GM12891 (cell line): ENCODE data around the gene REC114.

Source experiments
- POLR2A ChIP-seq: IDR thresholded peaks from 2 replicates; pipeline ENCODE4 v1.6.1; 2011; ENCODE audit warnings: low read depth, low read length, control low read depth
- POLR2AphosphoS5 ChIP-seq: IDR thresholded peaks from 2 replicates; pipeline ENCODE4 v1.6.1; 2011; ENCODE audit warnings: low read depth, low read length, control low read depth
- SPI1 ChIP-seq: IDR thresholded peaks from 2 replicates; pipeline ENCODE4 v1.6.1; 2011; ENCODE audit warnings: low read depth, low read length, control low read depth
- TAF1 ChIP-seq: IDR thresholded peaks from 2 replicates; pipeline ENCODE4 v1.6.1; 2011; ENCODE audit warnings: low read depth, low read length, control low read depth

DNA sequence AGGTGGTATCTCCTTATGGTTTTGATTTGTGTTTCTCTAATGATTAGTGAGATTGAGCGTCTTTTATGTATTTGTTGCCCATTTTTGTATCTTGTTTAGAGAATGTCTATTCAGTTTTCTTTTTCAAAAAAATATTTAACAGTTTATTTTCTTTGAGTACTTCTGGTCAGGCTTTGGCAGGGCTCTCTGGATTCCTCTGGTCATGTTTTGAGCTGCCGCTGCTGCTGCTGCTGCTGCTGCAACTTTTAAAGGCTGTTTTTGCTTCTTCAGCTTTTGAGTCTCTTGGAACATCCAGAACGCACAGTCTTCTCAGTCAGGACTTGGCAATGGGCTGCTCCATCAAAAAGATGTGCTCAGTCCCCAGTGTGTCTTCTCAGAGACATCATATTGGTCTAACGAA is 40.1 kb downstream of the REC114 start:
- TF ChIP-seq POLR2A (no peak), TAF1 (no peak), POLR2AphosphoS5 (no peak), SPI1 (no peak)
